IPS DF 19.7 (cell line): ENCODE measurements around the gene NRIP1.
"Not testable (repeated sequence)": the region's sequence is repeated elsewhere in the genome, so short reads cannot be mapped to it uniquely, and the experiment has no call there.

Source experiments
- DNase-seq: peaks from one replicate; pipeline ENCODE4 v3.0.0-alpha.2; 2013; ENCODE audit warnings: low read depth, low spot score

NRIP1 gene

GRCh38 chr21:14979264-14979663, 85.5 kb downstream of the NRIP1 start:
- DNase-seq, result no peak

- no peak for DNase-seq
These were observed 87.0 kb downstream of the NRIP1 start for GRCh38 chr21:14977814-14978213.

GRCh38 chr21:14975136-14975919, 89.5 kb downstream of the NRIP1 start:
- no peak for DNase-seq

- no peak for DNase-seq
These were observed 92.1 kb downstream of the NRIP1 start for GRCh38 chr21:14972678-14973077.

GRCh38 chr21:14968821-14969220, 96.0 kb downstream of the NRIP1 start:
- no peak for DNase-seq

- no peak for DNase-seq
These were observed 96.8 kb downstream of the NRIP1 start for GRCh38 chr21:14968029-14968428.

- DNase-seq, result no peak
These were observed 100.2 kb downstream of the NRIP1 start for GRCh38 chr21:14964621-14965020.

GRCh38 chr21:14962217-14962616, 102.6 kb downstream of the NRIP1 start:
- no peak for DNase-seq

- no peak for DNase-seq
These were observed 103.3 kb downstream of the NRIP1 start for GRCh38 chr21:14961502-14961901.

GRCh38 chr21:14959343-14959742, 105.5 kb downstream of the NRIP1 start:
- DNase-seq, result no peak

GRCh38 chr21:14957836-14958235, 107.0 kb downstream of the NRIP1 start:
- no peak for DNase-seq

GRCh38 chr21:14956807-14957206, 108.0 kb downstream of the NRIP1 start:
- no peak for DNase-seq

- DNase-seq, result no peak
These were observed 108.8 kb downstream of the NRIP1 start for GRCh38 chr21:14955936-14956520.

GRCh38 chr21:14952916-14953315, 111.9 kb downstream of the NRIP1 start:
- no peak for DNase-seq

GRCh38 chr21:14949603-14950002, 115.2 kb downstream of the NRIP1 start:
- DNase-seq, result no peak

- no peak for DNase-seq
These were observed 117.1 kb downstream of the NRIP1 start for GRCh38 chr21:14947613-14948160.

- no peak for DNase-seq
These were observed 119.6 kb downstream of the NRIP1 start for GRCh38 chr21:14945176-14945575.

- DNase-seq, result no peak
These were observed 121.2 kb downstream of the NRIP1 start for GRCh38 chr21:14943616-14944015.

- DNase-seq, result no peak
These were observed 121.9 kb downstream of the NRIP1 start for GRCh38 chr21:14942801-14943490.

- not testable (repeated sequence) for DNase-seq
These were observed 137.5 kb downstream of the NRIP1 start for GRCh38 chr21:14927324-14927723.

GRCh38 chr21:14926186-14926585, 138.6 kb downstream of the NRIP1 start:
- no peak for DNase-seq

- no peak for DNase-seq
These were observed 141.3 kb downstream of the NRIP1 start for GRCh38 chr21:14923468-14923867.
